Stimulated activated CD8-positive, alpha-beta memory T cell treated with anti-CD3 and anti-CD28 coated beads, Interleukin-4, amount 100 ng/mL, for 4 hours (primary cell): Measurements from ENCODE around the gene UBE2Q1.

ENCODE experiments used
- DNase-seq, 2 donors: peaks; one replicate each; pipeline ENCODE4 v3.0.0-alpha.2; 2020; ENCODE audit warnings: low read depth in 2 of 2, low spot score in 1 of 2

UBE2Q1 gene

DNA sequence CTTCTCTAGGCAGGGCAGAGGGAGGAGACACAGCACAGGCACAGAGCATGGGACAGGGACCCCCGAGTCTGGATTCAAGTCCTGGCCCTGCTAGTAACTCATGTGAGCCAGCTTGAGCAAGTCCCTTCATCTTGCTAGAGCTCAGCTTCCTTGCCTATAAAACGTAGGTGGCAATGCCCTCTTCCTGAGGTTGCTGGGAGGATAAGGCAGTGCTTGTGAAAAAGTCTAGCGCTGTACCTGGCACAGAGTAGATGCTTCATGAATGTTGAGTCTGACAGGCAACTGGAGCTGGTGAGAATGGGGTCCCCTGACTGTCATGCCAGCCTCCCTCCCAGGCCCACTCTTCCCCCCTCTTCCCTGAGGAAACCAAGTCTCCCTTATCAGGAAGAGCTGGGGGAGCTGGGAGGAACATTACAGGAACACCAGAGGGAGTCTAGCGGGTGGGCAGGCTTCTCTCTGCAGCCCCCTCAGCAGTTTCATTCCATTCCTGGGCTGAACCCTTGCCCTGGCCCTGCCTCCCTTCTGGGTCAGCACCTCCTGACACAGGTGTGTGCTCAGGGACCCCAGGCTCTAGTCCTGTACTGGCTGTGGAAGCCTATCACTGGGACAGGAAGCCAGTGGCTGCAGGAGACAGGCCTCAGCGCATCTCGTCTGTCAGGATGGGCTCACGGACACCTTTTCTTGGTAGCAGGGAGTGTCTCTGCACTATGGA is 19.0 kb upstream of the UBE2Q1 start:
- no peak for DNase-seq

- DNase-seq = no peak
These were observed 17.6 kb upstream of the UBE2Q1 start for GRCh38 chr1:154575951-154576566.

DNA sequence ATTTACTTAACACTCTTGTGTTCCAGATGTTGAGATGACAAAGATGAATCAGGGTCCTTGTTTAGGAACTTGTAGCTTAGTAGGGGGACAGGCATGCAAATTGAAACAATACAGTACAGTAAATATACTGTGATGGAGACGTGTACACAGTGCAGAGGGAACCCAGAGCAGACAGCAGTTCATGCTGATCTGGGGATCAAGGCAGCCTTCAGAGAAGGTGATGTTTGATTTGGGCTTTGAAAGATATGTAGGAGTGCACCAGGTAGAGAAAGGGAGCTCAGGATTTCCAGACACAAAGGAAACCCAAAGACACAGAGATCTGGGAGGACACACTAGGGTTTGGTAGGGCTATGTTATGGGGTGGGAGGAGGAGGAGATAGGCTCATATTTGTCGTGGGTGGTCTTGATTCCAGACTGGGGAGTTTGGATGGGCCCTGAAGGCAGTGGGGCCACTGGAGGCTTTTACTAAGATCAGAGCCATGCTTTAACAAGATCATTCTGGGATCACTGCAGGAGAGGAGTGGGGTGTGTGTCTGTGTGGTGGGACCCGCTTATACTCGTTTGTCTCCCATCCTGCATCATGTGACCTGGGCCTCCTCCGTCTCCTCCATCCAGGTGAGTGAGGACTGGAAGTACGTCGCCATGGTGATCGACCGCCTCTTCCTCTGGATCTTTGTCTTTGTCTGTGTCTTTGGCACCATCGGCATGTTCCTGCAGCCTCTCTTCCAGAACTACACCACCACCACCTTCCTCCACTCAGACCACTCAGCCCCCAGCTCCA is 16.9 kb upstream of the UBE2Q1 start:
- no peak for DNase-seq

DNA sequence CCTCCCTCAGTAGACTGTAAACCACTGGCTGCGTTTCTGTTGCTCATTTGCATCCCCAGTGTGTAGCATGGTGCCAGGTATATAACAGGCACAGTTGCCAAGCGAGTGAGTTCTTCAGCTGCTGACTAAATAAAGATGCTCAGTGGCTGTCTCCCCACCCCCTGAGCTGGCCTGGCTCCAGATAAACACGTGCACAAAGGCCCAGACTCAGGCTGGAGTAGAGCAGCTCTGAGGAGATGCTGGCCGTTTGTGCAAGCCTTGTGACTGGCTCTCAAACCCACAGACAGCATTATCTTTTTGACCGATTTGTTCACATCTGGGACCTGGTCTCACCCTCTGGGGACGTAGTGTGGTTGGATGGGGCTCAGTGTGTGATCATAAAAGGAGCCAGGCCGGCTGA is 16.3 kb upstream of the UBE2Q1 start:
- DNase-seq = no peak

GRCh38 chr1:154573168-154573510 is 14.7 kb upstream of the UBE2Q1 start:
- DNase-seq = no peak

DNA sequence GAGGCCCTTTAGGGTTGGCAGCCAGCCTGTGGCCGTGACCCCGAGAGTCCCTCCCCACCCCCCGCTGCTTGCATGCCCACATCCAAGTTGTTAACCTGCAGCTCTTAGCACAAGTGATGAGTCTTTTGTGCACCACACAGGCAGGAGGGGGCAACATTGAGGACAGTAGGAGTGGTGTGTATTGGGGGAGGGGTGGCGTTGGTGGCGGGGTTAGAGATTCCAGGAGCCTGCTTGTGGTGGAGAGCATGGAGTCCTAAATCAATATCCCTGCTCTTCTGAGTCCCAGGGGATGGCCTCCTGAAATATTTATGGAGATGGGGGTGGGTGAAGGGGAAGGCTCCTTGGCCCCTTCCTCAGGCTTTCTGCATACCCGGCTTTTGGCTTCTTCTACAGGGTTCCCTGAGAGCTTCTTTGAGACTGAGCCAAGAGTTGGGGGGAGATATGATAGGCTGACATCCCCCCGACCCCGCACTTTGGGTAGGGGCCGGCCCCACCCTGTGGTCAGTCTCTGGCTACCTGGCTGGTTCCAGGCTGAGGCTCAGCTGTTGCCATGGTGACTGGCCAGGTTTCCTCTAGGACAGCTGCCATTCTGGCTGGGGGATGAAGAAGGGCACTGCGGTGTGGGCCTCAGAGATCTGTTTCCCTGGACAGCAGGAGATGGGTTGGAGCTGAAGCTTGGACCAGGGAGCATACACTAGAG is 14.2 kb upstream of the UBE2Q1 start:
- DNase-seq = no peak

GRCh38 chr1:154571964-154572288 is 13.5 kb upstream of the UBE2Q1 start:
- DNase-seq = no peak

DNA sequence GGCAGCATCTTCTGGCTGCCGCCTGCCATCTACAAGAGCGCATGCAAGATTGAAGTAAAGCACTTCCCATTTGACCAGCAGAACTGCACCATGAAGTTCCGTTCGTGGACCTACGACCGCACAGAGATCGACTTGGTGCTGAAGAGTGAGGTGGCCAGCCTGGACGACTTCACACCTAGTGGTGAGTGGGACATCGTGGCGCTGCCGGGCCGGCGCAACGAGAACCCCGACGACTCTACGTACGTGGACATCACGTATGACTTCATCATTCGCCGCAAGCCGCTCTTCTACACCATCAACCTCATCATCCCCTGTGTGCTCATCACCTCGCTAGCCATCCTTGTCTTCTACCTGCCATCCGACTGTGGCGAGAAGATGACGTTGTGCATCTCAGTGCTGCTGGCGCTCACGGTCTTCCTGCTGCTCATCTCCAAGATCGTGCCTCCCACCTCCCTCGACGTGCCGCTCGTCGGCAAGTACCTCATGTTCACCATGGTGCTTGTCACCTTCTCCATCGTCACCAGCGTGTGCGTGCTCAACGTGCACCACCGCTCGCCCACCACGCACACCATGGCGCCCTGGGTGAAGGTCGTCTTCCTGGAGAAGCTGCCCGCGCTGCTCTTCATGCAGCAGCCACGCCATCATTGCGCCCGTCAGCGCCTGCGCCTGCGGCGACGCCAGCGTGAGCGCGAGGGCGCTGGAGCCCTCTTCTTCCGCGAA is 12.9 kb upstream of the UBE2Q1 start:
- no peak for DNase-seq

DNA sequence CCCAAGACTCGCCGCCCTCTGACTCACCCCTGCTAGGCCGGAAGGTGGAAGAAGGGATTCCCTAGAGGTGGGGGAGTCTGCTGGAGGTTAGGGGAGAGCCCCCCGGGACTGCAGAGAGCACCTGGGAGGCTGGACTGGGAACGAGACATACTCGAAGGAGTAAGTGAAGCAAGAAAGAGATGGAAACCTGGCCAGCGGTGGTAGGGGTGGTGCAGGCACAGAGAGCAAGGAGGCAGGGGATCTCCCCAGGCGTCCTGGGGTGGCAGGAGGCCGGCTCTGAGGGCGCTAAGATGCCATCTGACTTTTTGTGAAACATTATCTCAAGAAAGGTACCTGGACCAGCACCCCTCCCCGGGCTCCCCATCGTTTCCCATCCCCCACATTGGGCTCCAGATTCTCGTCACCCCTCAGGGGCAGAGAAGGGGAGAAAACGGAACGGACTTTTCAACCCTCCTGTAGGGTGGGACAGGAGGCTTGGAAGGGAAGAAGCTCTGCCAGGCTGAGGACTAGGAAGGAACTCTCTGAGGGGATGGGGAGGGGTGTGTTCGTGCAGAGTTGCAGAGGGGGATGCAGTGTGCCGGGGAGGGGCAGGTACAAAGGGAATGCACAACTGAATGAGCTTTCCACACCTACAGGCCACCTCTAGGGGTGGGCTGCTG is 9.8 kb upstream of the UBE2Q1 start:
- no peak for DNase-seq

- peak in 1 of 2 donors; percentile 28 for DNase-seq
These were observed 9.1 kb upstream of the UBE2Q1 start, which contains the start of gene CHRNB2 for GRCh38 chr1:154567386-154568156. CHRNB2 (plus strand) TSS chr1:154567778; CDS start chr1:154568045, 267 bp downstream.

GRCh38 chr1:154565876-154566275 is 7.4 kb upstream of the UBE2Q1 start:
- no peak for DNase-seq

GRCh38 chr1:154559466-154560044 is 1.1 kb upstream of the UBE2Q1 start:
- DNase-seq = peak; percentile 54 to 67

- peak; percentile 99 to 100 for DNase-seq
These were observed 431 bp upstream of the UBE2Q1 start for GRCh38 chr1:154558720-154559465.

- no peak for DNase-seq
These were observed 1.1 kb downstream of the UBE2Q1 start for GRCh38 chr1:154557248-154557938.

DNA sequence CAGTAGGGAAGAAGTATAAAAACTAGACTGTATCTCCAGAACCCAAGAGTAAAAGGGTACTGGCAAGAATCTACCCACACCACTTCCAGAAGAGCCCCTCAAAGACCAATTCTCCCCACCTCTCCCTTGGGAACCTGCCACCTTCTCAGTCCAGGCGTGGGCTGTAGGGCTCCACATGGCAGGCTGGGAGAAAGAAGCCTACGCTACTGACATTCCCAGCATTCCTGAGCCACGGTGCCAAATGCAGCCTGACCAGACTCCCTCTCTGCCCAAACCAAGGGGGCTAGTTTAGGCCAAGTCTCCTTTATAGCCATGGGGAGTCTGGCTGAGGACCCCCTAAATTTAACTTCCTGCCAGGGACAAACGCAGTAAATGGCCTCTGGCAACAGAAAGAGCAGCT is 2.0 kb downstream of the UBE2Q1 start:
- no peak for DNase-seq

DNA sequence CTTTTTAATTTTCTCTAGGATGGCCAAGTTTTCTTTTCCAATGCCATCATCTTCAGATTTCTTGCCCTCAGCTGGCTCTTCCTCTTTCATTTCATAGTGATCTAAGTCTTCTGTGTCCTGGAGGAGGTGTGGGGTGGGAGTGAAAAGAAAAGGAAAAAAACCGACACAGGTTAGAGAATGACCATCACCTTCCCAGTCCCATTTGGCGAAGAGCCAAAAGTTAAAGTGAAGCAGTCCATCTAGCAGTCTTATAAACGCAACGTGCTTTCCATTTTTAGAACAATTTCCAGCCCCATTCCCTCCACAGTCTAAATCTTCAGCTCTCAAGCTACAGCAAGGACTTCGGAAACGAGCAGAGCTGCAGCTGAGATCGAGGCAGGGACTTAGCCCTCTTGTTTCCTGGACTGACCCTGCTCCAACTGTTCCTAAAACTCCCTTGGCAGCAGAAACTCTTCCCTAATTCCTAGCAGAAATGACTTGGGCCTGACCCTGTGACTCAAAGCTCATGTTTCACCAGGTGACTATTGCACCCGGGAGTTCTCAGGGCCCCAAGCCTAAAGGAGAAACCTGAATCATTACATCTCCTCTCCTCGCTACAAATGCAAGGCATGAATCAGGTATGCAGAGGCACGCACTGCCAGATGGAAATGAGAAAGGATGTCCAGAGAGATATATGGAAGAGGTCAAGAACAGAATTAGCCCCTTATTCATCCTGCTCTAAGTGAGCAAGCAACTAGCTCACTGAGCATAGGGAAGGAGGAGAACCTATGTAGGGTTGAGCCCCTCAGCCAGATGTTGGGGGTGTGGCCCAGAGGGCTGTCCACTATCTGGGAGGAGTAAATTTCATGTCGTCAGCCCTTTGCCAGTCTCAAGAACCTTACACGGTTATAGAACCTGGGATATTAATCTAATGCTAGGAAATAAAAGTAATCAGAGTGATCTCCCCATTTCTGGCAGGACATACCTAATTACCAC is 5.1 kb downstream of the UBE2Q1 start:
- no peak for DNase-seq

GRCh38 chr1:154552036-154552435 is 6.4 kb downstream of the UBE2Q1 start:
- no peak for DNase-seq
